ENCODE results near the gene PRXL2A.

Gene PRXL2A

GRCh38 chr10:80411267-80411668 is 2.9 kb downstream of the PRXL2A start:
- TF ChIP-seq CTCF (IDR thresholded peaks at IDR 0.05; ENCODE audit: extremely low read depth, missing control alignments), result no peak
- no peak for DNase-seq (ENCODE audit: low spot score)

- no peak for DNase-seq (ENCODE audit: low spot score)
- no peak for TF ChIP-seq CTCF (IDR thresholded peaks at IDR 0.05; ENCODE audit: extremely low read depth, missing control alignments)
Observed at GRCh38 chr10:80411681-80412220, 3.4 kb downstream of the PRXL2A start.

- DNase-seq (ENCODE audit: low spot score), result no peak
- no peak for TF ChIP-seq CTCF (IDR thresholded peaks at IDR 0.05; ENCODE audit: extremely low read depth, missing control alignments)
Observed at GRCh38 chr10:80412486-80412885, 4.1 kb downstream of the PRXL2A start.

- DNase-seq (ENCODE audit: low spot score), result no peak
- TF ChIP-seq CTCF (IDR thresholded peaks at IDR 0.05; ENCODE audit: extremely low read depth, missing control alignments), result no peak
Observed at GRCh38 chr10:80413271-80413996, 5.1 kb downstream of the PRXL2A start.

- no peak for TF ChIP-seq CTCF (IDR thresholded peaks at IDR 0.05; ENCODE audit: extremely low read depth, missing control alignments)
Observed at GRCh38 chr10:80414142-80414895, 6.0 kb downstream of the PRXL2A start.

GRCh38 chr10:80415734-80416478 is 7.6 kb downstream of the PRXL2A start:
- no peak for TF ChIP-seq CTCF (IDR thresholded peaks at IDR 0.05; ENCODE audit: extremely low read depth, missing control alignments)
- DNase-seq (ENCODE audit: low spot score), result no peak

More at GRCh38 chr10:80414142-80414895, 6.0 kb downstream of the PRXL2A start:
- no peak for DNase-seq (ENCODE audit: low spot score)
